Measurements from ENCODE around the gene DAB2IP.

The DAB2IP gene

GRCh38 chr9:121759996-121760395 lies 108.6 kb downstream of the DAB2IP start:
- Histone ChIP-seq H3K9me3 (ENCODE audit: insufficient read depth, low read depth, low read length) (no peaks in the 10 kb centered on the region), H3K4me3 (ENCODE audit: low read length) (no peak overlapping the region), H3K27ac (ENCODE audit: low read depth, low read length) (no peak overlapping the region), H3K27me3 (ENCODE audit: insufficient read depth, low read length) (no peaks in the 10 kb centered on the region), H3K9ac (ENCODE audit: low read depth, low read length) (no peak overlapping the region), H3K36me3 (ENCODE audit: insufficient read depth, low read length) (peaks cover 32% of the 10 kb centered on the region), H3K4me1 (ENCODE audit: insufficient read depth, low read length) (no peaks in the 10 kb centered on the region)
- 97% methylated on average over 23 of the region's 23 CpGs for WGBS

- peaks cover 32% of the 10 kb centered on the region for H3K36me3 ChIP-seq (ENCODE audit: insufficient read depth, low read length)
- no peaks in the 10 kb centered on the region for H3K4me1 ChIP-seq (ENCODE audit: insufficient read depth, low read length)
- H3K9ac ChIP-seq (ENCODE audit: low read depth, low read length) = no peak overlapping the region
- no peaks in the 10 kb centered on the region for H3K27me3 ChIP-seq (ENCODE audit: insufficient read depth, low read length)
- WGBS = 96% methylated on average over 10 of the region's 10 CpGs
- H3K4me3 ChIP-seq (ENCODE audit: low read length) = no peak overlapping the region
- H3K9me3 ChIP-seq (ENCODE audit: insufficient read depth, low read depth, low read length) = no peaks in the 10 kb centered on the region
- no peak overlapping the region for H3K27ac ChIP-seq (ENCODE audit: low read depth, low read length)
These were observed 109.1 kb downstream of the DAB2IP start for GRCh38 chr9:121760571-121760970.

GRCh38 chr9:121763131-121763530 lies 111.7 kb downstream of the DAB2IP start:
- 86% methylated on average over 6 of the region's 6 CpGs for WGBS
- Histone ChIP-seq H3K27ac (ENCODE audit: low read depth, low read length) (no peak overlapping the region), H3K4me3 (ENCODE audit: low read length) (no peak overlapping the region), H3K9ac (ENCODE audit: low read depth, low read length) (no peak overlapping the region), H3K27me3 (ENCODE audit: insufficient read depth, low read length) (no peaks in the 10 kb centered on the region), H3K9me3 (ENCODE audit: insufficient read depth, low read depth, low read length) (no peaks in the 10 kb centered on the region), H3K36me3 (ENCODE audit: insufficient read depth, low read length) (peaks cover 56% of the 10 kb centered on the region), H3K4me1 (ENCODE audit: insufficient read depth, low read length) (no peaks in the 10 kb centered on the region)

- Histone ChIP-seq H3K27me3 (ENCODE audit: insufficient read depth, low read length) (no peaks in the 10 kb centered on the region), H3K9me3 (ENCODE audit: insufficient read depth, low read depth, low read length) (no peaks in the 10 kb centered on the region), H3K9ac (ENCODE audit: low read depth, low read length) (no peak overlapping the region), H3K36me3 (ENCODE audit: insufficient read depth, low read length) (peaks cover 60% of the 10 kb centered on the region), H3K4me1 (ENCODE audit: insufficient read depth, low read length) (no peaks in the 10 kb centered on the region), H3K27ac (ENCODE audit: low read depth, low read length) (no peak overlapping the region), H3K4me3 (ENCODE audit: low read length) (no peak overlapping the region)
- 96% methylated on average over 21 of the region's 21 CpGs for WGBS
These were observed 112.3 kb downstream of the DAB2IP start for GRCh38 chr9:121763561-121764370.

- Histone ChIP-seq H3K4me1 (ENCODE audit: insufficient read depth, low read length) (no peaks in the 10 kb centered on the region), H3K4me3 (ENCODE audit: low read length) (no peak overlapping the region), H3K27ac (ENCODE audit: low read depth, low read length) (no peak overlapping the region), H3K9ac (ENCODE audit: low read depth, low read length) (no peak overlapping the region), H3K27me3 (ENCODE audit: insufficient read depth, low read length) (no peaks in the 10 kb centered on the region), H3K9me3 (ENCODE audit: insufficient read depth, low read depth, low read length) (no peaks in the 10 kb centered on the region), H3K36me3 (ENCODE audit: insufficient read depth, low read length) (peaks cover 60% of the 10 kb centered on the region)
- WGBS = 94% methylated on average over 9 of the region's 9 CpGs
These were observed 112.9 kb downstream of the DAB2IP start for GRCh38 chr9:121764371-121764730.

- Histone ChIP-seq H3K9me3 (ENCODE audit: insufficient read depth, low read depth, low read length) (no peaks in the 10 kb centered on the region), H3K4me1 (ENCODE audit: insufficient read depth, low read length) (no peaks in the 10 kb centered on the region), H3K9ac (ENCODE audit: low read depth, low read length) (no peak overlapping the region), H3K36me3 (ENCODE audit: insufficient read depth, low read length) (peaks cover 61% of the 10 kb centered on the region), H3K27ac (ENCODE audit: low read depth, low read length) (no peak overlapping the region), H3K4me3 (ENCODE audit: low read length) (no peak overlapping the region), H3K27me3 (ENCODE audit: insufficient read depth, low read length) (no peaks in the 10 kb centered on the region)
- 90% methylated on average over 8 of the region's 8 CpGs for WGBS
These were observed 113.9 kb downstream of the DAB2IP start for GRCh38 chr9:121765021-121765950.

- Histone ChIP-seq H3K9ac (ENCODE audit: low read depth, low read length) (no peak overlapping the region), H3K4me3 (ENCODE audit: low read length) (no peak overlapping the region), H3K27me3 (ENCODE audit: insufficient read depth, low read length) (no peaks in the 10 kb centered on the region), H3K27ac (ENCODE audit: low read depth, low read length) (no peak overlapping the region), H3K4me1 (ENCODE audit: insufficient read depth, low read length) (no peaks in the 10 kb centered on the region), H3K9me3 (ENCODE audit: insufficient read depth, low read depth, low read length) (no peaks in the 10 kb centered on the region), H3K36me3 (ENCODE audit: insufficient read depth, low read length) (peaks cover 64% of the 10 kb centered on the region)
- 93% methylated on average over 19 of the region's 19 CpGs for WGBS
These were observed 114.7 kb downstream of the DAB2IP start for GRCh38 chr9:121766081-121766683.

- no peaks in the 10 kb centered on the region for H3K9me3 ChIP-seq (ENCODE audit: insufficient read depth, low read depth, low read length)
- no peaks in the 10 kb centered on the region for H3K27me3 ChIP-seq (ENCODE audit: insufficient read depth, low read length)
- H3K9ac ChIP-seq (ENCODE audit: low read depth, low read length) = no peak overlapping the region
- no peak overlapping the region for H3K27ac ChIP-seq (ENCODE audit: low read depth, low read length)
- no peak overlapping the region for H3K4me3 ChIP-seq (ENCODE audit: low read length)
- peaks cover 72% of the 10 kb centered on the region for H3K36me3 ChIP-seq (ENCODE audit: insufficient read depth, low read length)
- no peaks in the 10 kb centered on the region for H3K4me1 ChIP-seq (ENCODE audit: insufficient read depth, low read length)
- 93% methylated on average over 9 of the region's 9 CpGs for WGBS
These were observed 115.8 kb downstream of the DAB2IP start for GRCh38 chr9:121767171-121767769.

GRCh38 chr9:121768416-121769015 lies 117.1 kb downstream of the DAB2IP start:
- Histone ChIP-seq H3K36me3 (ENCODE audit: insufficient read depth, low read length) (peaks cover 80% of the 10 kb centered on the region), H3K4me1 (ENCODE audit: insufficient read depth, low read length) (no peaks in the 10 kb centered on the region), H3K9ac (ENCODE audit: low read depth, low read length) (no peak overlapping the region), H3K9me3 (ENCODE audit: insufficient read depth, low read depth, low read length) (no peaks in the 10 kb centered on the region), H3K27ac (ENCODE audit: low read depth, low read length) (no peak overlapping the region), H3K4me3 (ENCODE audit: low read length) (no peak overlapping the region), H3K27me3 (ENCODE audit: insufficient read depth, low read length) (no peaks in the 10 kb centered on the region)
- 95% methylated on average over 15 of the region's 15 CpGs for WGBS

- H3K27ac ChIP-seq (ENCODE audit: low read depth, low read length) = no peak overlapping the region
- H3K9me3 ChIP-seq (ENCODE audit: insufficient read depth, low read depth, low read length) = no peaks in the 10 kb centered on the region
- H3K4me3 ChIP-seq (ENCODE audit: low read length) = no peak overlapping the region
- H3K9ac ChIP-seq (ENCODE audit: low read depth, low read length) = no peak overlapping the region
- 92% methylated on average over 4 of the region's 4 CpGs for WGBS
- H3K4me1 ChIP-seq (ENCODE audit: insufficient read depth, low read length) = no peaks in the 10 kb centered on the region
- no peaks in the 10 kb centered on the region for H3K27me3 ChIP-seq (ENCODE audit: insufficient read depth, low read length)
- H3K36me3 ChIP-seq (ENCODE audit: insufficient read depth, low read length) = peaks cover 89% of the 10 kb centered on the region
These were observed 118.5 kb downstream of the DAB2IP start for GRCh38 chr9:121769939-121770338.
